ENCODE data around the gene SYDE1.

The SYDE1 gene

GRCh38 chr19:15108845-15109767, 1.9 kb downstream of the SYDE1 start:
- DNase-seq, result no peak

GRCh38 chr19:15109768-15110417, 2.7 kb downstream of the SYDE1 start:
- no peak for DNase-seq

- no peak for DNase-seq
Observed at GRCh38 chr19:15110418-15110815, 3.2 kb downstream of the SYDE1 start.

GRCh38 chr19:15111758-15112157, 4.6 kb downstream of the SYDE1 start:
- no peak for DNase-seq

GRCh38 chr19:15112385-15112784, 5.2 kb downstream of the SYDE1 start:
- DNase-seq, result no peak

- DNase-seq, result no peak
Observed at GRCh38 chr19:15113245-15114152, 6.3 kb downstream of the SYDE1 start.

GRCh38 chr19:15114153-15114540, 6.9 kb downstream of the SYDE1 start:
- DNase-seq, result no peak

- DNase-seq, result no peak
Observed at GRCh38 chr19:15115080-15115479, 7.9 kb downstream of the SYDE1 start.

GRCh38 chr19:15115762-15116615, 8.8 kb downstream of the SYDE1 start:
- no peak for DNase-seq

GRCh38 chr19:15116856-15117255, 9.7 kb downstream of the SYDE1 start:
- DNase-seq, result no peak

- no peak for DNase-seq
Observed at GRCh38 chr19:15118248-15118647, 11.0 kb downstream of the SYDE1 start.

GRCh38 chr19:15118789-15119494, 11.7 kb downstream of the SYDE1 start:
- DNase-seq, result no peak

- no peak for DNase-seq
Observed at GRCh38 chr19:15120135-15121026, 13.2 kb downstream of the SYDE1 start.

- DNase-seq, result no peak
Observed at GRCh38 chr19:15122331-15123030, 15.3 kb downstream of the SYDE1 start.

GRCh38 chr19:15123031-15123890, 16.1 kb downstream of the SYDE1 start:
- no peak for DNase-seq

- DNase-seq, result no peak
Observed at GRCh38 chr19:15123900-15124299, 16.7 kb downstream of the SYDE1 start.

GRCh38 chr19:15124572-15125231, 17.5 kb downstream of the SYDE1 start:
- peak; percentile 47 for DNase-seq
